ENCODE data around the gene PJVK.

- TF ChIP-seq, protein P1, sequence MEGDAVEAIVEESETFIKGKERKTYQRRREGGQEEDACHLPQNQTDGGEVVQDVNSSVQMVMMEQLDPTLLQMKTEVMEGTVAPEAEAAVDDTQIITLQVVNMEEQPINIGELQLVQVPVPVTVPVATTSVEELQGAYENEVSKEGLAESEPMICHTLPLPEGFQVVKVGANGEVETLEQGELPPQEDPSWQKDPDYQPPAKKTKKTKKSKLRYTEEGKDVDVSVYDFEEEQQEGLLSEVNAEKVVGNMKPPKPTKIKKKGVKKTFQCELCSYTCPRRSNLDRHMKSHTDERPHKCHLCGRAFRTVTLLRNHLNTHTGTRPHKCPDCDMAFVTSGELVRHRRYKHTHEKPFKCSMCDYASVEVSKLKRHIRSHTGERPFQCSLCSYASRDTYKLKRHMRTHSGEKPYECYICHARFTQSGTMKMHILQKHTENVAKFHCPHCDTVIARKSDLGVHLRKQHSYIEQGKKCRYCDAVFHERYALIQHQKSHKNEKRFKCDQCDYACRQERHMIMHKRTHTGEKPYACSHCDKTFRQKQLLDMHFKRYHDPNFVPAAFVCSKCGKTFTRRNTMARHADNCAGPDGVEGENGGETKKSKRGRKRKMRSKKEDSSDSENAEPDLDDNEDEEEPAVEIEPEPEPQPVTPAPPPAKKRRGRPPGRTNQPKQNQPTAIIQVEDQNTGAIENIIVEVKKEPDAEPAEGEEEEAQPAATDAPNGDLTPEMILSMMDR (IDR thresholded peaks at IDR 0.05): no peak
- TF ChIP-seq POLR2A (IDR thresholded peaks at IDR 0.05) (no peak), POLR2AphosphoS5 (IDR thresholded peaks at IDR 0.05) (no peak)
These were observed 35.2 kb upstream of the PJVK start for GRCh38 chr2:178415979-178416378.
